Bronchial epithelial cell (primary cell): ENCODE results near the gene TNRC6A. TPM values are rescaled to one million over a fixed set of nuclear protein-coding genes. Genes with fewer than 3 reads are reported as not detected.

Experiments
- DNase-seq: peaks from one replicate; pipeline ENCODE4 v3.0.0-alpha.2; 2010; ENCODE audit warnings: low read depth
- FAIRE-seq: peaks from 2 replicates; lab custom pipeline; 2011; peaks lifted over from hg19 to GRCh38; lab: Jason Lieb, UNC
- H3K27me3 ChIP-seq: 2 replicates; pipeline ENCODE4 v1.5.1; 2011; ENCODE audit warnings: low read length; ENCODE audit not compliant: control insufficient read depth, insufficient read depth
- H3K36me3 ChIP-seq: 2 replicates; pipeline ENCODE4 v1.5.1; 2011; ENCODE audit warnings: low read length; ENCODE audit not compliant: control insufficient read depth, insufficient read depth
- H3K4me3 ChIP-seq: 2 replicates; pipeline ENCODE4 v1.5.1; 2011; ENCODE audit warnings: mild to moderate bottlenecking, low read depth, low read length, control low read depth
- total RNA-seq: library from RNA; depleted of rRNA; stranded (reverse); fragments of >200 nt; gene quantifications from 2 replicates; pipeline ENCODE4 v1.2.1, GENCODE V29; 2014
- TF ChIP-seq, protein P1 (sequence below): IDR thresholded peaks from 2 replicates; pipeline ENCODE4 v1.5.1; 2011; ENCODE audit warnings: mild to moderate bottlenecking, moderate library complexity, low read length, control low read depth, inconsistent platforms; ENCODE audit not compliant: insufficient read depth, severe bottlenecking

Gene TNRC6A
- total RNA-seq, 1 donor from 2014 or later = 14.2 TPM

DNA sequence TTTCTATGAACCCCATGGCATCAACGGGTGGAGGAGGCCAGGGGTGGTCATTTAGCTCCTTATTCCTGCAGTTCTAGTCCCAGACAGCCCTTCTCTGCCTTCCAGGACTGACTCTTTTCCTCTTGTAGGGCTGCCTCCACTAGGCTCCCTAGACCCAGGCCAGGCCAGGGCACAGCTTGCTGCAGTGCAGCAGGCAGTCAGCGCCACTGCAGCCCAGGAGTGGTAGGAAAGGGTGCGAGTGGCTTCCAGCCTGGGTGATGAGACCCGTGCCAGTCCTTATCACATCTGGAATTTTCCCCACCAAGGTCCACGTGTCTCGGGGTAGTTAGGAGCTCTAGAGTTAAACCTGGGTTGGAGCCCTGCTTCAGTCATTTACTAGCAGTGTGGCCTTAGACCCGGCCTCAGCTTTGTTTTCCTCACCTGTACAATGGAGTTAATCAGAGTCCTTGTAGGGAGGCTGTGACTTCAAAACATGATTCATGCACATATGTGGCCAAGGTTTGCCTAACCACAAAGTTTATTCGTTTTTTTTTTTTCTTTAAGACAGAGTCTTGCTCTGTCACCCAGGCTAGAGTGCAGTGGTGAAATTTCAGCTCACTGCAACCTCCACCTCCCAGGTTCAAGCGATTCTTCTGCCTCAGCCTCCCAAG, 121.0 kb downstream of the TNRC6A start:
- H3K27me3 ChIP-seq = no peaks in the 10 kb centered on the region
- H3K36me3 ChIP-seq = no peaks in the 10 kb centered on the region
- TF ChIP-seq, protein P1, sequence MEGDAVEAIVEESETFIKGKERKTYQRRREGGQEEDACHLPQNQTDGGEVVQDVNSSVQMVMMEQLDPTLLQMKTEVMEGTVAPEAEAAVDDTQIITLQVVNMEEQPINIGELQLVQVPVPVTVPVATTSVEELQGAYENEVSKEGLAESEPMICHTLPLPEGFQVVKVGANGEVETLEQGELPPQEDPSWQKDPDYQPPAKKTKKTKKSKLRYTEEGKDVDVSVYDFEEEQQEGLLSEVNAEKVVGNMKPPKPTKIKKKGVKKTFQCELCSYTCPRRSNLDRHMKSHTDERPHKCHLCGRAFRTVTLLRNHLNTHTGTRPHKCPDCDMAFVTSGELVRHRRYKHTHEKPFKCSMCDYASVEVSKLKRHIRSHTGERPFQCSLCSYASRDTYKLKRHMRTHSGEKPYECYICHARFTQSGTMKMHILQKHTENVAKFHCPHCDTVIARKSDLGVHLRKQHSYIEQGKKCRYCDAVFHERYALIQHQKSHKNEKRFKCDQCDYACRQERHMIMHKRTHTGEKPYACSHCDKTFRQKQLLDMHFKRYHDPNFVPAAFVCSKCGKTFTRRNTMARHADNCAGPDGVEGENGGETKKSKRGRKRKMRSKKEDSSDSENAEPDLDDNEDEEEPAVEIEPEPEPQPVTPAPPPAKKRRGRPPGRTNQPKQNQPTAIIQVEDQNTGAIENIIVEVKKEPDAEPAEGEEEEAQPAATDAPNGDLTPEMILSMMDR = no peak
- no peak overlapping the region for H3K4me3 ChIP-seq
- peak; percentile 79 for DNase-seq
- FAIRE-seq = no peak

DNA sequence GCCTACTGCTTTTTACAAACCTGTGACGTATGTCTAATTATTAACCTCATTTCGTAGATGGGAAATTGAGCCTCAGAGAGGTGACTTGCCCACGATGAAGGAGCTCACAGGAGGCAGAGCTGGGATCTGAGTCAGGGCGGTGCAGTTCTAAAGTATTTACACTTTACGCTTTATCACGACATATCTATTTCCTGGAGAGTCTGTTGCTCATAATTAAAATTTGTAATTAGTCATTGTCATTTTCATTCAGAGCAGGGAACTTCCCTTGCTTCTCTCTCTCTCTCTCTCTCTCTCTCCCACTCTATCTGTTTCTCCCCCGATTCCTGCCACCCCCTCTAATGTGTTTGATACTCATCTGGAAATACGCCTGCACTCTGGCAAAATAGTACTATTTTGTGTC, 122.2 kb downstream of the TNRC6A start:
- Histone ChIP-seq H3K4me3 (no peak overlapping the region), H3K36me3 (no peaks in the 10 kb centered on the region), H3K27me3 (no peaks in the 10 kb centered on the region)
- DNase-seq (peak; percentile 88), FAIRE-seq (no peak)
- TF ChIP-seq, protein P1 = no peak

DNA sequence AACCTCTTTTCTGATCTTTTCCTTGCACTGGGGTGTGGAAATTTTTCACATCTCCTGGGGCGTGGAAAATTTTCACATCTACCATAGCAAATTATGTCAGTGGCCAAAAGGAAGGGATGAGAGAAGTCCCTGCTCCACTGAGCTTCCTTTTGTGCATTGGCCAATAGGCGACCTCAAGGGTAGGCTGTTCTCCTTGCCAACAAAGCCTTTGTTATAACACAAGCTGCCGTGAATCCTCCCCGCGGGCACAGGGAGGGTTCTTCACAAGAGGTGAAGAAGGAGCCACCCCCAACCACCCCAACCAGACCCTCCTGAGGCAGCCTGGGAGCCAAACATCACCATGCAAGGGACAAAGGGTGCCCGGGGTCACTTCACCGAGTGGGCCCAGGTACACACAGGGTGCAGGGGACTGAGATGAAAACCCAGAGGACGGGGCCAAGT, 122.8 kb downstream of the TNRC6A start:
- TF ChIP-seq, protein P1 = no peak
- Histone ChIP-seq H3K27me3 (no peaks in the 10 kb centered on the region), H3K36me3 (no peaks in the 10 kb centered on the region), H3K4me3 (no peak overlapping the region)
- DNase-seq = no peak
- no peak for FAIRE-seq

DNA sequence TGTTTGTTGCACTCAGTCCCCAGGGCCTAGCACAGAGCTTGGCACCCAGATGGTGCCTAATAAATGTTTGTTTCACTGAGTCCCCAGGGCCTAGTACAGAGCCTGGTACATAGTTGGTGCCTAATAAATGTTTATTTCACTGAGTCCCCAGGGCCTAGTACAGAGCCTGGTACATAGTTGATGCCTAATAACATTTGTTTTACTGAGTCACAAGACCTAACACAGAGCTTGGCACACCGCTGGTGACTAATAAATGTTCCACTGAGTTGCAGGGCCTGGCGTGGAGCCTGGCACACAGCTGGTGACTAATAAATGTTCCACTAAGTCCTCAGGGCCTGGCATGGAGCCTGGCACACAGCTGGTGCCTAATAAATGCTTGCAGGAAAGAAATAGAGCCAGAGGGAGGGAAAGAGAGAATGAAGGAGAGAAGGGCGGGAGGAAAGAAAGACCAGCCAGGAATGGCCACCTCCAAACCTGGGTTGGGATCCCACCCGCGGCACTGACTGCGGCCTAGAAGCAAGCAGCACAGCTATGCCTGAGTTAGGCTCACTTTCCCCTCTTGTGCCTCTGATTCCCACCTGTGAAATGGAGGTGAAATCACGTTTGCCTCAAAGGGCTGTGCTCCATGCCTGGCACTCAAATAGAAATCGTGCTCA, 123.8 kb downstream of the TNRC6A start:
- Histone ChIP-seq H3K27me3 (no peaks in the 10 kb centered on the region), H3K4me3 (no peak overlapping the region), H3K36me3 (no peaks in the 10 kb centered on the region)
- TF ChIP-seq, protein P1 = no peak
- peak; percentile 21 for DNase-seq
- no peak for FAIRE-seq

- TF ChIP-seq, protein P1 = no peak
- DNase-seq (peak; percentile 54), FAIRE-seq (no peak)
- H3K27me3 ChIP-seq = no peaks in the 10 kb centered on the region
- H3K36me3 ChIP-seq = no peaks in the 10 kb centered on the region
- no peak overlapping the region for H3K4me3 ChIP-seq
Observed at GRCh38 chr16:24853830-24854229, 124.4 kb downstream of the TNRC6A start.
